ENCODE data around the gene INPP4B. TPM values are rescaled to one million over a fixed set of nuclear protein-coding genes. Genes with fewer than 3 reads are reported as not detected.
A peak's percentile ranks its signal among the peaks of the same experiment; 100 is the strongest.

The INPP4B gene
- total RNA-seq, 2 experiments from 2014 or later, result 45.7 to 46.3 TPM

GRCh38 chr4:142549726-142550463 is 296.2 kb downstream of the INPP4B start:
- Mint-ChIP-seq H3K36me3 (no peaks in the 10 kb centered on the region), H3K27me3 (no peaks in the 10 kb centered on the region), H3K4me1 (peaks cover 23% of the 10 kb centered on the region), H3K4me3 (no peak overlapping the region), H3K9me3 (peaks cover 1% of the 10 kb centered on the region), H3K27ac (peak overlapping the region; percentile 7)
- DNase-seq, result no peak

DNA sequence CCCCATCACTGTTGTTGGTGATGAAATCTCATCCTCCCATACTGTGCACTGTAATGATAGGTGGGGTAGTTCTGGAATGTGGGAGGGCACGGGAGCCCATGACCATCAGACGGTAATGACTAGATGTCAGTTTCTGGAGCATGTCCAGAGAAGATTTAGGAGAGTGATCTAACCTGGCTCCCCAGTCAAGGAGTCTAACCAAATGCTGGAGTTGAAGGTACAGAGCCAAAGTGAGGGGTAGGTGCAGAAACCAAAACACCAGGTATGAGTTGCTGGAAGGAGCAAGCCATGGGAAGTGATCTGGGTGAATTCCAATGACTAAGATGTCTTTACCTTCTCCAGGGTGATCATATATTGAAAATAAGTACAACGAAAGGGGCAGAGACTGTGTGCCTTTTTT is 296.9 kb downstream of the INPP4B start:
- H3K36me3 Mint-ChIP-seq, result no peaks in the 10 kb centered on the region
- no peak overlapping the region for H3K4me3 Mint-ChIP-seq
- H3K9me3 Mint-ChIP-seq, result peaks cover 1% of the 10 kb centered on the region
- DNase-seq, result no peak
- H3K4me1 Mint-ChIP-seq, result peaks cover 23% of the 10 kb centered on the region
- no peaks in the 10 kb centered on the region for H3K27me3 Mint-ChIP-seq
- no peak overlapping the region for H3K27ac Mint-ChIP-seq

DNA sequence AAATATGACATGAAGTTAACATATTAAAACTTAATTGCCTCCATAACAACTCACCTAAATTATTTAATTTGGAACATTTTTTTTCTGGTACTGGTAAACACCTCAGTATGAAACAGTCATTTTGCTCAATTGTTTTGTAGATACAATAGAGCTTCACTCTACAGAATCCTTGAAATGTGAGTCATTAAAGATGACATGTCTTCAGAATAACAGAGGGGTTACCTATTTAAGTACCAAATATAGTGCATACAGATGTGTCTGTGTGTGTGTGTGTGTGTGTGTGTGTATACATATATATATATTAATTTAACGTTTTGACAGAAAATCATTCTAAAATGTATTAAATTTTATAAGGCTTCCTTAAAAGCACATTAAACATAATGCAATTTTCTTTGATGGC is 297.6 kb downstream of the INPP4B start:
- no peak for DNase-seq
- H3K36me3 Mint-ChIP-seq, result no peaks in the 10 kb centered on the region
- H3K27ac Mint-ChIP-seq, result no peak overlapping the region
- no peaks in the 10 kb centered on the region for H3K27me3 Mint-ChIP-seq
- peaks cover 24% of the 10 kb centered on the region for H3K4me1 Mint-ChIP-seq
- H3K9me3 Mint-ChIP-seq, result peaks cover 1% of the 10 kb centered on the region
- no peak overlapping the region for H3K4me3 Mint-ChIP-seq

DNA sequence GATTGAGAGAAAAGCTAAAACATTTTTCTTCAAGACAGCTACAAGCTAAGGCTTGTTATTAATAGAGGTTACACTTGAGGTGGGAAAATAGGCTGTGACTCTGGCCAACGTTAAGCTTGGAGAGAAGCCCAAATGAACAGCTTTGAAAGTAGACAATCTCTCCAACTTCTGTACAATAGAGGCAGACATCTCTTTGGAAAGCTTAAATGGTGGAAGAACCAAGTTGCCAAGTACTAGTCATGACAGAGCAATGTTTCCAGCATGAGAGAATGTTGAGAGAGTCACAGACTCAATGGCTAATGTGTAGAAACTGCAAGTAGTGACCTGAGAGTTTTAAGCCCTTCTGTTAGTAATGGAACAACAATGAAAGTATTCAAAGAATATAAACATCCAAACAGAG is 298.1 kb downstream of the INPP4B start:
- no peaks in the 10 kb centered on the region for H3K36me3 Mint-ChIP-seq
- no peak for DNase-seq
- H3K4me1 Mint-ChIP-seq, result peaks cover 22% of the 10 kb centered on the region
- H3K27me3 Mint-ChIP-seq, result no peaks in the 10 kb centered on the region
- H3K27ac Mint-ChIP-seq, result no peak overlapping the region
- H3K4me3 Mint-ChIP-seq, result no peak overlapping the region
- H3K9me3 Mint-ChIP-seq, result peaks cover 1% of the 10 kb centered on the region

GRCh38 chr4:142544594-142544993 is 301.5 kb downstream of the INPP4B start:
- Mint-ChIP-seq H3K4me1 (peaks cover 16% of the 10 kb centered on the region), H3K27me3 (no peaks in the 10 kb centered on the region), H3K27ac (no peak overlapping the region), H3K4me3 (no peak overlapping the region), H3K36me3 (no peaks in the 10 kb centered on the region), H3K9me3 (peaks cover 1% of the 10 kb centered on the region)
- DNase-seq, result no peak

- H3K27me3 Mint-ChIP-seq, result no peaks in the 10 kb centered on the region
- no peak overlapping the region for H3K27ac Mint-ChIP-seq
- H3K4me3 Mint-ChIP-seq, result no peak overlapping the region
- no peaks in the 10 kb centered on the region for H3K36me3 Mint-ChIP-seq
- DNase-seq, result no peak
- H3K9me3 Mint-ChIP-seq, result peaks cover under 1% of the 10 kb centered on the region
- peaks cover 14% of the 10 kb centered on the region for H3K4me1 Mint-ChIP-seq
Observed at GRCh38 chr4:142544039-142544438, 302.1 kb downstream of the INPP4B start.

DNA sequence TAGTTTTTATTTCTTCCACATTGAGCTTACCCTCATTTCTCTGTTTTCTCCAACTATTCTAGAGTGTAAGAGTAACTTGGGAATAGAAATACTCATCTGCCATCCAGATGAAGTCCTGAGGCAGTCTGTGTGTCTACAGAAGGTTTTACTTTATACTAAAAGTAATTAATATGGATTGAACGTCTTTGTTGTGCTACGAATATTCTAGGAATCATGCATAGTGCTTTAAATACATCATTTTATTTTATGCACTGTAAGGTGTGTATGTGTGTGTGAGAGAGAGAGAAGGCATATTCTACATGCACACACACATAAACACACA is 305.7 kb downstream of the INPP4B start:
- Mint-ChIP-seq H3K9me3 (no peaks in the 10 kb centered on the region), H3K4me3 (no peak overlapping the region), H3K36me3 (no peaks in the 10 kb centered on the region), H3K27me3 (no peaks in the 10 kb centered on the region), H3K4me1 (peaks cover 13% of the 10 kb centered on the region), H3K27ac (no peak overlapping the region)
- DNase-seq, result no peak

GRCh38 chr4:142539796-142540482 is 306.2 kb downstream of the INPP4B start:
- H3K27ac Mint-ChIP-seq, result no peak overlapping the region
- no peaks in the 10 kb centered on the region for H3K27me3 Mint-ChIP-seq
- no peak for DNase-seq
- no peaks in the 10 kb centered on the region for H3K36me3 Mint-ChIP-seq
- no peak overlapping the region for H3K4me3 Mint-ChIP-seq
- H3K9me3 Mint-ChIP-seq, result no peaks in the 10 kb centered on the region
- H3K4me1 Mint-ChIP-seq, result peaks cover 13% of the 10 kb centered on the region

DNA sequence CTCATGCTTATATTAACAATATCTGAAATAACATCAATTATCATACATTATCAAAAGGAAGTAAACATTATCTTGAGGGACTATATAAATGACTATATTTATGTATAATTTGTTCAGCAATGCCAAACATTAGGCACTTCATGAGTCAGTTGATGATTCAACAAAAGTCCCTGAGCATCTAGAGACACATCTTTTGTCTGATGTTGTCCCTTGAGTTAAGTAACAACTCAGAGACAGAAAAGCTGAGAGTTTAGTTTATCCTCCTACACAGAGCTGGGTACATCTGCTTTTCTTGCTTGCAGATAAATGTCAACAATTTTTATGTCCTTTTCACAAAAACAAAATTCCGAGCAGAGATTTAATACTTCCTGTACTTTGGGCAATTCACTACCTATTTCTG is 311.1 kb downstream of the INPP4B start:
- no peak overlapping the region for H3K4me3 Mint-ChIP-seq
- DNase-seq, result no peak
- no peaks in the 10 kb centered on the region for H3K36me3 Mint-ChIP-seq
- peaks cover 11% of the 10 kb centered on the region for H3K4me1 Mint-ChIP-seq
- no peaks in the 10 kb centered on the region for H3K9me3 Mint-ChIP-seq
- no peak overlapping the region for H3K27ac Mint-ChIP-seq
- H3K27me3 Mint-ChIP-seq, result no peaks in the 10 kb centered on the region

GRCh38 chr4:142532054-142532453 is 314.0 kb downstream of the INPP4B start:
- H3K9me3 Mint-ChIP-seq, result no peaks in the 10 kb centered on the region
- DNase-seq, result no peak
- H3K36me3 Mint-ChIP-seq, result no peaks in the 10 kb centered on the region
- no peaks in the 10 kb centered on the region for H3K27me3 Mint-ChIP-seq
- H3K27ac Mint-ChIP-seq, result no peak overlapping the region
- H3K4me3 Mint-ChIP-seq, result no peak overlapping the region
- H3K4me1 Mint-ChIP-seq, result peaks cover 5% of the 10 kb centered on the region

GRCh38 chr4:142530728-142531127 is 315.4 kb downstream of the INPP4B start:
- Mint-ChIP-seq H3K9me3 (no peaks in the 10 kb centered on the region), H3K4me3 (no peak overlapping the region), H3K36me3 (no peaks in the 10 kb centered on the region), H3K27me3 (no peaks in the 10 kb centered on the region), H3K27ac (no peak overlapping the region), H3K4me1 (peaks cover 5% of the 10 kb centered on the region)
- no peak for DNase-seq

GRCh38 chr4:142528433-142528832 is 317.7 kb downstream of the INPP4B start:
- Mint-ChIP-seq H3K27ac (no peak overlapping the region), H3K36me3 (no peaks in the 10 kb centered on the region), H3K9me3 (no peaks in the 10 kb centered on the region), H3K27me3 (no peaks in the 10 kb centered on the region), H3K4me1 (peaks cover 5% of the 10 kb centered on the region), H3K4me3 (no peak overlapping the region)
- no peak for DNase-seq

DNA sequence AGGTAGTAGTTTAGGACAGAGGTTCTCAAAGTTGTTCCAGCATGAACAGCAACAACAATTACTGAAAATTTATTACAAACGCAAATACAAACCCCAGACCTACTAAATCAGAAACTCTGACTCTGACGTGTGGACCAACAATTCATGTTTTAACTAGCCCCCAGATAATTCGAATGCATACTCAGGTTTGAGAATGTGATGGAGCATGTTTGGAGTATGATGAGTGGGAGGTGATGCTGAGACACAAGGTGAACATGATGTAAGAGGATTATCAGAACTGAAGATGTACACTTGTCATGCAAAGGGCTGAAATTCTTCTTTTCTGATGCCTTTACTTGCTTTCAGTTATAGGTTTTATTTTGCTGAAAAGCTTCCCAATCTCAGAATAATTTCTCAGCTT is 323.0 kb downstream of the INPP4B start:
- no peaks in the 10 kb centered on the region for H3K9me3 Mint-ChIP-seq
- H3K36me3 Mint-ChIP-seq, result no peaks in the 10 kb centered on the region
- H3K4me3 Mint-ChIP-seq, result no peak overlapping the region
- H3K27ac Mint-ChIP-seq, result no peak overlapping the region
- no peaks in the 10 kb centered on the region for H3K4me1 Mint-ChIP-seq
- DNase-seq, result no peak
- no peaks in the 10 kb centered on the region for H3K27me3 Mint-ChIP-seq

DNA sequence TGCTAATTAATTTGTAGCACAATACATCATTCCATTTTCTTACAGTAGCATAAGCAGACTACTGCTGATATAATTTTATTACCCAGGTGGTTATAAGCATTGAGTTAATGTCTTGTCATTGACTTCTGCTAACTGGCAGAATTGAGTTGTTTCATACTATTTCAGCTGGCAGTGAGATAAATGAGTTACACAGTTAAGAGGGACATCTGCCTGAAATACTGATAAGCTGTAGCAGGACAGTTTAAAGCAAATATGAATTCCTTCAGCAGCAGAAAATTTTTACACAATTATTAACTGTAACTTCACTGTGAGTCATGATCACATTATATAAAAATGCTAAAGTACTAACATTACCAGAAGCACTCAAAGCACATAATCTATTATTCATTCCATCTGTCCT is 326.8 kb downstream of the INPP4B start:
- Mint-ChIP-seq H3K27me3 (no peaks in the 10 kb centered on the region), H3K9me3 (no peaks in the 10 kb centered on the region), H3K4me1 (no peaks in the 10 kb centered on the region), H3K36me3 (no peaks in the 10 kb centered on the region), H3K27ac (no peak overlapping the region), H3K4me3 (no peak overlapping the region)
- no peak for DNase-seq

- H3K4me1 Mint-ChIP-seq, result no peaks in the 10 kb centered on the region
- no peak for DNase-seq
- no peak overlapping the region for H3K27ac Mint-ChIP-seq
- no peaks in the 10 kb centered on the region for H3K9me3 Mint-ChIP-seq
- no peak overlapping the region for H3K4me3 Mint-ChIP-seq
- no peaks in the 10 kb centered on the region for H3K27me3 Mint-ChIP-seq
- H3K36me3 Mint-ChIP-seq, result no peaks in the 10 kb centered on the region
Observed at GRCh38 chr4:142516686-142517526, 329.2 kb downstream of the INPP4B start.
